GM21529 (cell line): ENCODE measurements around the gene NRDE2.
"Not testable (repeated sequence)": the region's sequence is repeated elsewhere in the genome, so short reads cannot be mapped to it uniquely, and the experiment has no call there.

Experiments used
- ATAC-seq: cut with Tn5 transposase; IDR thresholded peaks from one replicate; pipeline ENCODE4 v1.9.1; 2021; ENCODE audit not compliant: unreplicated experiment

NRDE2 gene

DNA sequence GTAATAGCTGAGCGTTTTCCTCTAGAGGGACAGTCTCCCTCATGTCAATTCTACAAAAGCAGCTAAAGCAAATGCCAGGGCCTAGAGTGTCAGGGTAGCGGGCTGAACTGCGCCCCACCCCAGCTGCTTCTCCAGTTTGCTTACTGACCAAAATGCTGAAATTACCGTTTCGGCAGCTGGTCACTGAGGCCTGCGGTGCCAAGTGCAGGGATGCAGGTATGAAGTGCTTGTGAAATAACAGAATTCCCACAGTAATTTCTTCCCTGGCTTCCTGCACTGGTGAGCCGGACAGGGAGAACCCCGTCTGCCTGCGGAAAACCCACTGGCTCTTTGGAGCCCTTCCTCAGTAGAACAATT is 56.3 kb downstream of the NRDE2 start:
- no peak for ATAC-seq

DNA sequence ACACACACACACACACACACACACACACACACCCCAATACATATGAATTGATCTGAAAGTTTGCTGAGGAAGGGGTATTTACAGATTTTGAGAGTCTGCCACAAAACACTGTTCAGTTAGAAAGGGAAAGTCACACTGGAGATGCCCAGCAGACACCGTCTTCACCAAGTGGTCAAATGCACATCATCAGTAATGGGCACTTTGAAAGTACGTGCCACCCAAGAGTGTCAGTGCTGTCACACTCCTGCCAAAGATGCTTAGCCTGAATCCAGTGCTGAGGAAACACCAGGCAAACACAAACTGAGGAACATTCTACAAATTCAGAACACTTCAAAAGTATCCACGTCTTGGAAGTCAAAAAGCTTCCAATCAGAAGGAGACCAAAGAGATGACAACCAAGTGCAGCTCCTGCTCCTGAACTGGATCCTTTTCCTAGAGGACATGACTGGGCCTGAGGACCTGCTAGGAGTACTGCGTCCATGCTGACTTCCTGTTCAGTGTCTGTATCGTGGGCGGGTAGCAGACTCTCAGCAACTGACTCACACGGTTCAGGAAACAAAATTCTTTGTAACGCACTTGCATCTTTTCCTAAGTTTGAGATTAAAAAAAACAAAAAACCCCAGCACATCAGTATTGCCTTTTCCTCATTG is 56.8 kb downstream of the NRDE2 start:
- ATAC-seq: no peak

DNA sequence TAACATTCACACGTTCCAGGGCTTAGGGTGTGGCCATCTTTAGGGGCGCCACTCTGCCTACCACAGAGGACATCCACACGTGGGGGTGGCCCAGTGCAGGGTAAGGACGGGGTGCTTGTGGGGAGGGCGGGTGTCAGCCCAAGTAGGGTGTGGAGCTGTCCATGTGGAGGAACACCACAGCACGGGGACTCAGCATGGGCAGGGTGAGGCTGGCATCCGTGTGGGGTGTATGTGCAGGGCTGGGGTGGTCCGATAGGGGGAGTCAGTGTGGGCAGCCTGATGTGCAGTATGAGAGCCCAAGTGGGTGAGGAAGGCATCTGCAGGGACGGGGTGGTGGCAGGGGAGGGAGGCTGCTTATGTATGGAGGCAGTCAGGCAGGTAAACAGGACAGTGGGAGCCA is 57.7 kb downstream of the NRDE2 start:
- ATAC-seq: no peak

DNA sequence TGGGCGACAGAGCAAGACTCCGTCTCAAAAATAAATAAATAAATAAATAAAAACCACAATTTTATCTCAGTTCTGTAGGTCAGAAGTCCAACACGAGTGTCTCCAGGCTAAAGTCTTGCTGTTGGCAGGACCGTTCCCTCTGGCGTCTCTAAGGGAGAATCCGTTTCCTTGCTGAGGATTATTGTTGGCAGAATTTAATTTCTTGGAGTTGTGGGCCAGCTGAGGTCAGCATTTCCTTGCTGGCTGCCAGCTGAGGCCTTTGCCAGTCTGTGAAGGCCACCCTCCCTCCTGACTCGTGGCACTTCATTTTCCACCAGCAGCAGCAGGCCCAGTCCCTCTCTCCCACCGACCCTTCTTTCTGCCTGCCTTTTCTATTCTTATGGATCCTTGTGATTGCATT is 58.2 kb downstream of the NRDE2 start:
- no peak for ATAC-seq

DNA sequence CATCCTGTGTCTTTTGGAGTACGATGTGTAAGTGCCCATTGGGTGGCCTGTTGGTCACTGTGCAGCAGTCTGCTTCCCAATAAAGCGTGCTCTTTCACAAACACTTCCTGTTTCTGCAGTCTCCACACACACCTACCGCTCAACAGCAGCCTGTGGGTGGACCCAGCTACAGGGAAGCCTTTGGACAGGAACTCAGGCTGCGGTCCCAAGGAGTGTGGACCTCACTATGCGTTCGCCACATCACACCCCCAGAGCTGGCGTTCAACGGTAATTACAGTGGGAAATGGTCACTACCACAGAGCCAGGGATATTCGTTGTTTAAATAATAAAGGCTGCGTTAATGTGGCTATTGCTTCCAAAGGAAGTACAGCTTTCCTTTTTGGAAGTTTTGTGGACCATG is 59.2 kb downstream of the NRDE2 start:
- no peak for ATAC-seq

DNA sequence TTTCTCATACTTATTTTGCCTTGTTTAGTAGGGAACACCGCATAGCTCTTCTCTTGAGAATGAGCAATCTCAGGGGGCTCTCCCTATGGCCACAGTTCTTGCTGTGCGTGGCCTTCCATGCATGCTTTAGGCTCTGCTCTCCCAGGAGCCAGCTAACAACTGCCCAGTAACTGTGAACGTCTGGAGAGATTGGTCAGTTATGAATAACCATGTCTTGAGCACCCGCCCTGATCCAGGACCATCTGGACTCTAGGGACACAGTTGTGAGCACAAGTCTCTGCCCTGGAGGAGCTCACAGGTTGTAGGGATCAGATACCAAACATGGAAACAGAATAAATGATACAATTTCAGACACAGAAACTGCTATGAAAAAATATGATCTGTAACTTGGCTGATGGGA is 63.3 kb downstream of the NRDE2 start:
- ATAC-seq: no peak

DNA sequence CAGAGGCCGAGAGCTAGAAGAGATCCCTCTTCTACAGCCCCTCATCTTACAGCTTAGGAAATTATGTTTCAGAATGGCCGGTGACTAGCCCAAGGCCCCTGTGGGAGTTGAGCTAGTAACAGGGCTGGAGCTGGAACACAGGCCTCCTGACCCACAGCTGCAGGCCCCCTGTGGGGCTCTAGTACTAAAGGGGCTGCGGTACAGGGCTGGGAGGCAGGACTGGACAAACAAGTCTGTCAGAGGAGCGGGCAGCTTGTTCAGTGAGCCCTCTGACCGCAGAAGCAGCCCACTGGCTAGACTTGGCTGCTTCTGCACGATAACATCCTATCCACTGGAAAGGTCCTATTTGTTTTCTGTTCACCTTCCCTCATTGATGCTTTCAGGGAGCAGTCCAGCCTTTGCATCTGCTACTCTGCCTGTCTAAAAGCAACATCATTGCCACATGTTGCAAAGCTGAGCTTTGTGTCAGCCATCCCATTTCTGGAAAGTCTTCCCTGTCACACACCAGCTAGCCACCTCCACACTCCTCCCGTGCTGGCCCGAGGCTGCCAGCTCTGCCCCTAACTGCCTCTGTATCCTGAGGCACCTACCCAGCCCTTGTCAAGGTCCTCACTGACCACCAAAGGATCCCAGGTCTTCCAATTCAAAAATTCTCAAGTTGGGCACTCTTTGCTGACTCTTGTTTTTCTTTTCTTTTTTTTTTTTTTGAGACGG is 65.1 kb downstream of the NRDE2 start:
- ATAC-seq: no peak

DNA sequence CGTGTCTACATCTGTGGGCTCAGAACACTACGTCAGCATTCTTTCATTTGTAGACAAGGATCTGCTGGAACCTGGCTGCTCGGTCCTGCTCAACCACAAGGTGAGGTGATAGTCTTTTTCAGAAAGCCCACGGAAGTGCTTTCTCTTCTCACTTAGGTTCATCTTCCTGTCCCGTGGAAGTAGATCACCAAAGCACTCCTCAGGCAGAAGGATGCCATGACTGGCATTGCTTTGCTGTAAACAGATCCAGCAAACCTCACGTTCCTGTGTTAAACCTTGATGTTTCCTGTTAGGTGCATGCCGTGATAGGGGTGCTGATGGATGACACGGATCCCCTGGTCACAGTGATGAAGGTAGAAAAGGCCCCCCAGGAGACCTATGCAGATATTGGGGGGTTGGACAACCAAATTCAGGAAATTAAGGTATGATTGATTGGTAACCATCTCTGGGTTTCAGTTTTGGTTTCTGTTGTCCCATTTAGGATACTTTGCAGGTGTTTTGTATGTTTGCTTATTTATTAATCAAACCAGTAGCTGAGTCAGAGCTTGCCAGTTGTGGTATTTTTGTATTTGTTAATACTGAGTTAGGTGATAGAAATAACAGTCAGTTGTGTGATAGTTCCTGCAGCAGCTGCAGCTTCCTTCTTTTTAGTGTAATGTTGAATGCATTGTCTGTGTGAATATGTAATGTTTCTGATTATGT is 67.8 kb downstream of the NRDE2 start:
- peak; percentile 79 for ATAC-seq

DNA sequence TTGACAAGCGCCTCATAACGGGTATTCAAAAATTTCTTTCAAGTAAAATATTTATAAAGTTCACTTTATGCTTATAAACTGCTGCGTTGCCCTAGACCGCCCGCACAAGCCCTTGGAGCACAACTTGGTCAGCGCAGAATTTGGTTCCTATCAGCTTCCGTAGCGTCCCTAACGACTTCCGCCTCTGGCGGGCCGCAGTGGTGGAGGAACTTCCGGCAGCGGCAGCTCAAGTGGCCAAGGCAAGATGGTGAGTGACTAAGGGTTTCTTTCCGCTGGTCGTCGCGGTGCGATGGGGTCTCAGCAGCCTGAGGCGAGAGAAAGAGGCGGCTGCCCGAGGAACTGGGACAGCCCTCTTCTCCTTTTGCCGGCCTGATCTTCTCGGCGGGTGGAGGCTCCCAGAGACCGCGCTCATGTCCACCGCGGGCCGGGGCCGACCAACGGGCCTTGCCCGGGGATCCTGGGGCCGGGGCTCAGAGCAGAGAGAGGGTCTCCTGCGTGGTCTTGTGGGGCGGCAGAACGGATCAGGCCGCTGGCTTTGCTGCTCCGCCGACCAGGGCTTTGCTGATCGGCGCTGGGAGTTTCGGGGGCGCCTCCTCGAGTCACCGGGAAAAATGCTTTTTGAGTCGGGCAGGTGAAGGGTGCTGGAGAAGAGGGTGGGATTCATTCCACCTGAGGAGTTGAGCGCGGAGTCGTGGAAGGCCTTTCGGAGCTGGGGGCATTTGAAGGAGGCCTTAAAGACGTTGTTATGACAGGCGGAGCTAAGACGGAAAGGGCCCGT is 75.2 kb downstream of the NRDE2 start, which contains the start of gene PSMC1:
Gene PSMC1 (plus strand): TSS at position 200 of the 778 bp plus-strand sequence. CDS start 45 bp downstream, at position 245.
- ATAC-seq: peak; percentile 98

DNA sequence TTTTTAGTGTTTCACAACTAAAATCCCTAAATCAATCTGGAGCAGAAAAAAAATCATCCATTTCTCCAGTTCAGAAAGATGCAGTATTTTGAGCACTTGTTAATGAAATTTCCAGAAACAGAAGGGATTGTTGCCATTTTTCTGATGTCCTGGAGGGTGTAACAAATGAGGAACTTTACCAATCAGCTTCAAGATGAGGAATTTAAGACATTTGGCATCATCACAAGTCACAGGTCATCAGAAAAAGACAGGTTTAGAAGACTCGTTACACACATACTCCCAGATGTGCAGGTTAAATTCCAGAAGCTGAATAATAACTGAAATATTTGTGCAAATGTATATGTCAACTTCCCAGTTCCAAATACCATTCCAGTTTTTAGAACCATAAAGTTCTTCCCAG is 75.9 kb downstream of the NRDE2 start:
- no peak for ATAC-seq

DNA sequence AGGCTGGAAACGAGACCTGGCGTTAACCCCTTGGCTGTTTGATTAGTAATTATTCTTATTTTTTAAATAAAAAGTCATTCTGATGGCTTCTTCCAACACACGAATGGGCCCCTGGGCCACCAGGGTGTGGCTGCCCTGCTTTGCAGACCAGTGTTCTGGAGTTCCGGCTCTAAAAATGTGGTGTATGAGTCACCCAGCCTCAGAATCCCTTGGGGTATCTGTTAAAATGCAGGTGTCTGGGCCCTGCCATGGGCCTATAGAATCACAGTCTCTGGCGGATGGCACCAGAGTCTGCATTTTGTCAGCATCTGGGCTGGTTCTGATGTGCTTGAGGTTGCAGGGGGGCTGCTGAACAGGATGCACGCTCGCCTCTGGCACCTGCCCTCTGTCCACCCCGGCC is 77.9 kb downstream of the NRDE2 start:
- ATAC-seq: no peak

DNA sequence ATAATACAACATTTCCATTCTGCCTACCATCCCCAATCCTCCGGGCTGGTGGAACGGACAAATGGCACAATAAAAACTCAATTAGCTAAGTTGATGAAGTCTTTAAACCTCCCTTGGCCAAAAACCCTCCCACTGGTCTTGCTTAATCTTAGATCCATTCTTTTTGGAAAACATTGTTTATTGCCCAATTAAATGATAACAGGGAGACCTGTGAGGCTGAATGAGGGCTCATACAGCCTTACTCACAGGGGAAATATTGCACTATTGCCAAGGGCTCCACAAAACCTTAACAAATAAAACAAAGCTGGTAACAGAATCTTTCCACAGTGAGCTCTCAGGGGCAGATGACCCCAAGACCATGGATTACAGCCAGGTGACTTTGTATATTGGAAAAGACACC is 83.1 kb downstream of the NRDE2 start:
- ATAC-seq: no peak

DNA sequence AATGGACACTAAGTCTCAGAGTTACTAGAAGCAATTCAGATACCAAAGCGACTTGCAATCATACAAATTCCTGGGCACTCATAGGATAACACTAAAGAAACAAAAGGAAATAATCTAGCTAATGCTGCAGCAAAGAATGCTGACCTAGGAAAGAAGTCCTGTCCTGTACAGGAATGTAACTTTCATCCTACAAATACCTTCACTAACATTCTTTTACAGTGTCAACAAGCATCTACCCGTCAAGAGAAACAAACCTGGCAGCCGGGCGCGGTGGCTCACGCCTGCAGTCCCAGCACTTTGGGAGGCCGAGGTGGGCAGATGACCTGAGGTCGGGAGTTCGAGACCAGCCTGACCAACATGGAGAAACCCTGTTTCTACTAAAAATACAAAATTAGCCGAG is 84.3 kb downstream of the NRDE2 start:
- not testable (repeated sequence) for ATAC-seq

DNA sequence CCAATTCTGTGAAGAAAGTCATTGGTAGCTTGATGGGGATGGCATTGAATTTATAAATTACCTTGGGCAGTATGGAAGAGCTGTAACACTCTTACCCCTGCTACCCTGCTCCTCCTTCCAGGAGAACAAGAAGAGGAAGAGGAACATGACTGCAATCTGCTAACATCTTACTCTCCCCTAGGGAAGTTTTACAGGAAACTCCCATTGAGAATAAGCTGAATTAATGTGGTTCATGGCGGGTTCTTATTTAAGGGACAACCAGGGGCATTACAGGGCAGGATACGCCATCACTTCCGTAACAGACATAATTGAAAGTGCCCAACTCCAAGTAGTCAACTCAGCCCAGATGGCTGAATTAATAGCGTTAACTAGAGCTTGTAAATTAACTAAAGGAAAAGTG is 84.8 kb downstream of the NRDE2 start:
- no peak for ATAC-seq

DNA sequence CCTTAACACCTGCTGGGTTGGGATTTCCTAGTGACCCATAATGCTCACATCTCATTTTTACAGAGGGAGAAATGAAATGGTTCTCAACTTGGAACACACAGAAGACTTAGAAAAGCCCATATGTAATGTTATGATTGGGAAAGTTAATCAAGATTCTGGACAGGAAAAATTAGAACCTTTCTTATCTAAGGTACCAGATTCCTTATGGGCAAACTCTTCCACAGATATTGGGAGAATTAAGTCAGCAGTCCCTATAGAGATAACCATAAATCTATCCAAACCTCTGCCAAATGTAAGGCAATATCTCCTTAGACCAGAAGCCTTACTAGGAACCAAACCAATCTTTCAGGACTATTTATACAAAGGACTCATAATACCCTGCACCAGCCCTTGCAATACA is 89.3 kb downstream of the NRDE2 start:
- no peak for ATAC-seq

DNA sequence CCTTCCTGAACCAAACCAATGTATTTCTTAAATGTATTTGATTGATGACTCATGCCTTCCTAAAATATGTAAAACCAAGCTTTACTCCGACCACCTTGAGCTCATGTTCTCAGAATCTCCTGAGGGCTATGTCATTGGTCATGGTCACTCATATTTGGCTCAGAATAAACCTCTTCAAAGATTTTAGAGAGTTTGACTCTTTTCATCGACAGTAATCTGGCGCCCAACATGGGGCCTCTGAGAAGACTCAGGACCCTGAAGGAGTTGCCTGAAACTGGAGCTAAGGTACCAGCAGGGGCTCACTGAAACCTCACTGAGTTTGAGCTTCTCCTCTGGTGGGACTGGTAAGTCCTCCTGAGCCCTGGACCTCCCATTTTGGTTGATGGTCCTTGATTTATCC is 92.6 kb downstream of the NRDE2 start:
- no peak for ATAC-seq

DNA sequence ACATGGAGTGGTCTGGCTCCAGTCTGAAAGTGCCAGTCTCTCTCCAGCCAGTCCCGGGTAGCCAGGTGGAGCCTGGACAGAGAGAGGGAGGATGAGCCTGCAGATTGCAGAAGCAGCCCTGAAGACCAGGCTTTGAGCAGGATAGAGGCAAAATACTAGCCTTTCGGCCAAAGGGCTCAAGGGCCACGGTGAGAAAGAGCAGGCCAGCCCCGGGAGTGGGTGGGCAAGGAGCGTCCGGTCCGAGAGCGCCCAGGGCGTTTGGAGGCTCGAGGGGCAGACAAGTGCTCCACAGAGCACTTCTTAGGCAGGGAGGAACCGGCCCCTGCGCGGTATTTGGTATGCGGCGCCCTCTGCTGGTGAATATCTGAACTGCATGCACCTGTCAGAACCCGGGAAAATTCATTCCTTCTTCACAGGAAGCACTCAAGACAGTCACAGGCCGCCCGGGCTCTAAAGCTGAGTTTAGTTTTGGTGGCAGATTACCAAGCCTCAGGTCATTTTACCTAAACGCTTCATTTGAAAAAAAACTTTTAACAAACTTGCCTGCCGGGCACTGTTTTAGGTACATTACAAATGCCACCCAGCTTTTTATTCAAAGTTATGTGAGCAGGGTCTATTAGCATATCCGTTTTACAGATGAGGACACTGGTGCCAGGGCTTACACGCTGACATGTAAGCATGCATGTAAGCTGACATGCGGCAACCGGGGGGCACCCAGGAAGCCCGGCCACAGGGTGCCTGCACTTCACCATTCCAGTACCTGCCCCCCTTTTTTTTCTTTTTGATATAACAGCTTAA is 96.4 kb downstream of the NRDE2 start:
- peak; percentile 71 for ATAC-seq

DNA sequence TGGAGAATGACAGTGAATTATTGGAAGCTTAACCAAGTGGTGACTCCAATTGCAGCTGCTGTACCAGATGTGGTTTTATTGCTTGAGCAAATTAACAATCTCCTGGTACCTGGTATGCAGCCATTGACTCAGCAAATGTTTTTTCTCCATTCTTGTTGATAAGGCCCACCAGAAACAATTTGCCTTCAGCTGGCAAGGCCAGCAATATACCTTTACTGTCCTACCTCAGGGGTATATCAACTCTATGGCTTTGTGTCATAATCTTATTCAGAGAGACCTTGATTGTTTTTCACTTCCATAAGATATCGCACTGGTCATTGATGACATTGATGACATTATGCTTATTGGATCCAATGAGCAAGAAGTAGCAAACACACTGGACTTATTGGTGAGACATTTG is 101.8 kb downstream of the NRDE2 start:
- ATAC-seq: not testable (repeated sequence)

DNA sequence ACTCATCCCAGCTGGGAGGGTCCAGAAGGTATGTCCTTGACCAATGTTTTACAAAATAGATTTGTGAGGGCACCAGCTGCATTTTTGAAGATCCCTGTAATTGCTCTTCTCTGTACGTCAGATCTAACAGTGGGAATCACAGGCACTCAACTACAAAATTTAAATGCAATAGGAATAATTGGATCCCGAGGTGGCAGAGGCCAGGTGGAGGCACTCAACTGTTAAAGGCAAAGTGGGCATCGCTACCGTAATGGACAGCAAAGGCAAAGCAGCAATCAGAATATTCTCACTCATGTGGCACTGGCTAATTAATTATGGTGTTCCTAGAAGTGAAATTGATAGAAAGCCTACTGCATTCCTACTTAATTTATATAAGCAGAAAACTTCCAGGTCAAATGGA is 103.3 kb downstream of the NRDE2 start:
- no peak for ATAC-seq
